Measurements from ENCODE around the gene PTK6.
A peak's percentile ranks its signal among the peaks of the same experiment; 100 is the strongest.
"Not testable (repeated sequence)": the region's sequence is repeated elsewhere in the genome, so short reads cannot be mapped to it uniquely, and the experiment has no call there.

PTK6 gene

DNA sequence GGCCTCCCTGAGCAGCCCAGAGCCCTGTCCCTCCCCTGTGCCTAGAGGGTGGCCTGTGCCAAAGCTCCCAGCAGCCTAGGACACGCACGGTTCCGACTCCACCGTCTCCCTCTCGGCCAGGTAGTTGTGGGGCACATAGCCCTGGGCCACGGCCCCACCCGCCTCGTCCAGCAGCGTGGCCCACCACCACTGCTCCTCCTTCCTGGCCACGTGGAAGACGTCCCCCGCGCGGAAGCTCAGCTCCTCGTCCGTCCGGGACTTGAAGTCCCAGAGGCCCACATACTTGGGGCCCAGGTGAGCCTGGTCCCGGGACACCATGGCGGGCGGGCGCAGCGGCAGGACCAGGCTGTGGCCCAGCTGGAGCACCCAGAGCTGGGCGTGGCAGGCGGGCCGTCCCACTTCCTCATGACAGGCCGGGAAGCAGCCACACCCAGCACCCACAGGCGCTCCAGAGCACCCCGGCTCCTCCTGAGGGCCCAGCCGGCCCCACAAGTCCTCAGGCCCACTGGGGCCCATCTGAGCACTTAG is at the start of gene PTK6:
Gene PTK6, minus strand, starts transcription at position 380 of the 528 bp plus-strand sequence. Its CDS starts 62 bp downstream, at position 318.
- DNase-seq = peak; percentile 61

DNA sequence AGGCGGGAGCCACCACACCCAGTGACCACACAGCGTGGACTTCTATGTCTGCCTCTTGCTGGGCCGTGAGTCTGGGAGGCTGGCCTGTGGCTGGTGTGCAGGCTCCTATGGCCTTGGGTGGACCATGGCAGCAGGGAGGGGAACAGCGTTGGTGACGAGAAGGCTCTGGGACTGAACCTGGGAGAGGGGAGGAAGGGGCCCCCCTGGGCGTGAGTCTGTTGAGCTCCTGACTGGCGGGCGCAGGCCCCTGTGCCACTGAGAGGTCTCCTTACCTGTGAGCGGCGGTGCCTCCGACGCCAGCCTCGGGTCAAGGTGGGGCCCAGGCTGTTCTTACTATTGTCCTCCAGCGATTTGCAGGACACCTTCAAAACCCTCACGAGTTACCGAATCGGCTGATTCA is 49.6 kb upstream of the PTK6 start:
- no peak for DNase-seq

DNA sequence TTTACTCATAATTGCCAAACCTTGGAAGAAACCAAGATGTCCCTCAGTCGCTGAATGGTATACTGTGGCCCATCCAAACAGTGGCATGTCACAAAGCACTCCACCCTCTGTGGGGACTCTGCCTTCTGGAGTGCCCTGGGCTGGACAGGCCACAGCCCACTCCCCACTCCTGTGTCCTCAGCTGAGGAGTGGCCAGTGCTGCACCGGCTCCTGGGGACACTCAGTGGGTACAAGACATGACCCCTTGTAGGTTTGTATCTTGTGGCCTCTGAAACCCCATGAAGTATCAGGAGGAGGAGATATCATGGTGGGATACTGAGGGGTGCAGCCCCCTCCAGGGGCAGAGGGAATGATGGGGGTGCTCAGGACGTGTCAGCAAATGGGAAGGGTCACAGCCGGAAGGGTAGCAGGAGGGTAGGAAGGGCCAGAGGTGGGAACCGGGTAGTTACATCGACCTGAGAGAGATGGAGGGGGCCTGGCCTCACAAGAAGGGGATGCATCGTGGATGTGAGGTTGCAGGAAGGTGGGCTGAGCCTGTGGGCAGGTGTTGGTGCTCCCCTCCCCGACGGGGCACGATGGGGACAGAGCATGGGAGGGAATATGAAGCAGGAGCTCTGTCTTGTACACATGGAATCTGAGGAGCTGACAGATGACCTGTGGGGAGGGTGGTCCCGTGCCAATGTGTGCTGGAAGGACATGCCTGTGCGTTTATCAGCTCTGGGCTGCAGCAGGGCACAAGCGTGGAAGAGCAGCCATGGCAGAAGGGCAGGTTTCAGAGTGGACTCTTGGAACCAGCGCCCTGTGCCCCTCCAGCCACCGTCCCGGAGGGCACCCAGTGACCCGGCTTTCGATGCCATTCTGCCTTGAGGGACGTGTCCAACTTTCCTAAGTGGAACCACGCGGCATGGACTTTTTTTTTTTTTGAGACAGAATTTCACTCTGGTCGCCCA is 48.7 kb upstream of the PTK6 start:
- DNase-seq = no peak

DNA sequence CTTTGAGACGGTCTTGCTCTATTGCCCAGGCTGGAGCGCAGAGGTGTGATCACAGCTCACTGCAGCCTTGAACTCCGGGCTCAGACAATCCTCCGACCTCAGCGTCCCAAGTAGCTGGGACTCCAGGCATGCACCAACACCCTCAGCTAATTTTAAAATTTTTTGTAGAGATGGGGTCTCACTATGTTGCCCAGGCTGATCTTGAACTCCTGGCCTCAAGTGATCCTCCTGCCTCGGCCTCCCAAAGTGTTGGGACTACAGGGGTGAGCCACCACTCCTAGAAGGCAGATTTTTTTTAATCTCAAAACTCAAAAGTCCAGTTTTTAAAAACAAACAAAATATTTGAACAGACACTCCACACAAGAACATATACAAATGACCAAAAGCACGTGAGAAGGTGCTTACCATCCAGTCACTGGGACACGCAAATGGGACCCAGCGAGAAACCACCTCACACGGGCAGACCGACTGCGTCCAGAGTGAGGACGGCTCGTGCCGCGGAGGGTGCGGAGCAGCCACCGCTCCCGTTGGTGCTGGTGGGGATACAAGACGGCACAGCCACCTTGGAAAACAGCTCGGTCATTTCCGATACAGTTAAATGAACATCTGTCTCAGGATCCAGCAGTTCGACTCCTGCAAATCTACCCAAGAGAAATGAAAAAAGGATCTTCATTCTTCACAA is 45.3 kb upstream of the PTK6 start:
- DNase-seq = no peak

DNA sequence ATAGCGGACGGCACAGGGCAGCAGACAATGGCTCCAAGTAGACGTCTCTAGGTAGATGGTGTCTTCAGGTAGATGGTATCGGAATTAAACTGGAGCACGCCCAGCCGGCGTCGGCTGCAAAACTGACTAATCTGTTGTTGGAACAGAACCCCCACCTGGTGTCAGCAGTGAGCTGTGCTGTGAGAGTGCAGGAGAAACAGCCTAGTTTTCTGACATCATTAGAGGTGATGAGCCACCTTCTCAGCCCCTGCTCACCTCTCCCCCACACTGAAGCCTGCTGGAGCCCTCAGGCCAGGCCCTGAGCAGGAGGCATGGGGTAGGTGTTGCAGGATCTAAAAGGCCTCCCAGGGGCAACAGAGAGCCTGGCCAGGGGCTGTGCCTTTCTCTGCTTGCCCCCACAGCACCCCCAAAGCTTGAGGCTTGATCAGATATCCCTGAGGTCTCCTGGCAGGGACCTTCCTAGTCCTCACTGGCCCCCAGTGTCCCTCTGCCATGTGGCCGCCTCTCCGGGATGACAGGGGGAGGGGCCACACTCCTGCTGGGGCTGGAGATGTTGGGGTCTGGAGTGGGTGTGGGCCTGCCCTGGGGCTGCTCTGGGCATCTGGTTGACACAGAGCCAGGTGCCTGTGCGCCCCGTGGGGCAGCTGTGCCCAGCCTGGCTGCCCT is 43.8 kb upstream of the PTK6 start:
- peak; percentile 80 for DNase-seq

DNA sequence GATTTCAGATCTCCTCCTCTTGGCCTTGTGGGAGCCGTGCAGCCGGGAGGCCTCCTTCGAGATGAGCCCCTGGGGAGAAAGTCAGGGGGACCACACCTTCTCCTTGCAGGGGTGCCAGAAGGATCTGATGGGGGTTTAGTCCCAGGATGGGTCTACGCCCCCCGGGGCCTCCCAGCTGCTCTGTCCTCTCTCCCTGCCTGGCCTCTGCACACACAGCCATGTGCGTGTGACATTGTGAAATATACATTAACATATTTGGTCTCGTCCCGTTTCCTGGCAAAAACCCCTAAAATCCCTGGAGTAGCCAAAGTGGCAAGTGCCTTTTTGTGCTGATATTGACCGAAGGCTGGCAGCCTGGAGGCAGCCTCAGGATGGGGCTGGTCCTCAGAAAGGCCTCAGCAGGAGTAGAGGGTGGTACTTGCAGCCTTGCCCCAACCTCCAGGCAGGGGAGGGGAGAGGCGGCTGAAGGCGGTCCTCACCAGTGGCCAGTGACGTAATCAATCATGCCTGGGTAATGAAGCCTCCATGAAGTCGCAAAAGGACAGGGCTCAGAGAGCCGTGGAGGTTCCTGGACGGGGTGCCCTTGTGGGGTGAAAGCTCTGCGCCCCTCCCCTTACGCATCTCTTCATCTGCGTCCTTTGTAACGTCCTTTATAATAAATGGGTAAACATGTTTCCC is 42.0 kb upstream of the PTK6 start:
- no peak for DNase-seq

DNA sequence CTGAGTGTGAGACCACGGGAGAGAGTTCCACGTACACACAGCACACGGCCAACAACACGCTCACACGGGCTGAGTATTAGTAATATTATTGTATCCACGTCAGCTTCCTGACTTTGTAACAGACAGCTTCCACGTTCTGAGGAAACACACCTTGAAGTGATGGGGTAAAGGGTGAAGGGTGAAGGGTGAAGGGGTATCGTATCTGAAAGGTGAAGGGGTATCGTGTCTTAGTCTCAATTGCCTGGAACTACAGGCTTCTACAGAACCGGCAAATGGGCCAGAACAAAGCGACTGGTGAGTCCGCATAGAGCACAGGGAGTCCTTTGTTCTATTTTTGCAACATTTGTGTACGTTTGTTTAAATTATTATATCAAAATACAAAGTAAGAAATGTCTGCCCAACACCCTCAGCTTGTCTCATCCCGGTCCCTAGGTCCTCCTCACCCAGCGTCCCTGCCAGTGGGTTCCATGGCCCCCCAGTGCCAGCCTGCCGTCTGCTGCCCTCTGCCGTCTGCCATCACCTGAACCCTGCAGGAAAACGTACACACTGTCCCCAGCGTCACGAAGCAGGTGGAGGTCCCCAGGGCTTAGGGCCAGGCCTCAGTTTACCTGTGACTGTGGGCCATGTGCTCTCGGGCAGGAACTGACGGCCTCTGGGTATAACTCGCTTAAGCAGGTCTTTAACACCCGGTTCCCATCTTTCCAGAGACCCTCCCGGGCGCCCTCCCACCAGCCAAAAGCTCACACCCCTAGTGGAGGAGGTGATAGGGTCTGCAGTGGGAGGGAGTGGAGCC is 41.2 kb upstream of the PTK6 start:
- DNase-seq = no peak

DNA sequence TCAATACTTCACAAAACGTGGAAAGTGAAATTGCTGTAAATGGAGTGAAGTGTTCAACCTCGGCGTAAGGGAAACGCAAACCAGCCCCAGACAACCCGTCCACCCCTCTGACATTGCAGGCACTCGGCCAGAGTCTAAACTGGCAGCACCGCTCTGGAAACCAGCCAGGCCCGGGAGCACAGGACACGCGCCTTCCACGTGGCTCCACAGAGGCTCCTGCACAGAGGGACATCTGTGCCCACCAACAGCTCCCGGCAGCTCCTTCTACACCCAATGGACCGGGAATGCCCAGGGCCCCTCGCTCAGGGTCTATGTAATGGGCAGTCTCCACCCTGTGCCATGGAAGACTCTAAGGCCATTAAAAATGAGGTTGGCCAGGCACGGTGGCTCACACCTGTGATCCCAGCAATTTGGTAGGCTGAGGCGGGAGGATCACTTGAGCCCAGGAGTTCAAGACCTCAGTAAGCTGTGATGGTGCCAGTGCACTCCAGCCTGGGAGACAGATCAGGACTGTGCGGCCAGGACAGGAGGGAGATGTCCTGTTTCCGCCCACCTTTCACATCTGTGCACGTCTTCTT is 40.2 kb upstream of the PTK6 start:
- DNase-seq = no peak

DNA sequence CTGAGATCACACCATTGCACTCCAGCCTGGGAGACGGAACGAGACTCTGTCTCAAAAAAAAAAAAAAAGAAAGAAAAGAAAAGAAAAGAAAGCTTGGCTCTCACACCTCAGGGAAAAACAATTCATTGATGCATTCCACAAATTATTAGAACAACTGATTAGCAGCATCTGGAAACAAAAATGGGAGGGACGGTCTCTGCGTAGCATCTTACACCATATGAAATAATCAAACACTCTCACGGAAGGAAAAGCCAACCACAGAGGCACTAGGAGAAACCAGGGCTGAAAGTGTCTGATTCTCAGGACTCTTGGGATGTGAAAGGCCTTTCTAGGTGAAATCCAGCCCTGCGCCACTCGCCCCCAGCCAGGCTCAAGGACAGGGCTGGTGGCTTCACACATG is 39.1 kb upstream of the PTK6 start:
- no peak for DNase-seq

DNA sequence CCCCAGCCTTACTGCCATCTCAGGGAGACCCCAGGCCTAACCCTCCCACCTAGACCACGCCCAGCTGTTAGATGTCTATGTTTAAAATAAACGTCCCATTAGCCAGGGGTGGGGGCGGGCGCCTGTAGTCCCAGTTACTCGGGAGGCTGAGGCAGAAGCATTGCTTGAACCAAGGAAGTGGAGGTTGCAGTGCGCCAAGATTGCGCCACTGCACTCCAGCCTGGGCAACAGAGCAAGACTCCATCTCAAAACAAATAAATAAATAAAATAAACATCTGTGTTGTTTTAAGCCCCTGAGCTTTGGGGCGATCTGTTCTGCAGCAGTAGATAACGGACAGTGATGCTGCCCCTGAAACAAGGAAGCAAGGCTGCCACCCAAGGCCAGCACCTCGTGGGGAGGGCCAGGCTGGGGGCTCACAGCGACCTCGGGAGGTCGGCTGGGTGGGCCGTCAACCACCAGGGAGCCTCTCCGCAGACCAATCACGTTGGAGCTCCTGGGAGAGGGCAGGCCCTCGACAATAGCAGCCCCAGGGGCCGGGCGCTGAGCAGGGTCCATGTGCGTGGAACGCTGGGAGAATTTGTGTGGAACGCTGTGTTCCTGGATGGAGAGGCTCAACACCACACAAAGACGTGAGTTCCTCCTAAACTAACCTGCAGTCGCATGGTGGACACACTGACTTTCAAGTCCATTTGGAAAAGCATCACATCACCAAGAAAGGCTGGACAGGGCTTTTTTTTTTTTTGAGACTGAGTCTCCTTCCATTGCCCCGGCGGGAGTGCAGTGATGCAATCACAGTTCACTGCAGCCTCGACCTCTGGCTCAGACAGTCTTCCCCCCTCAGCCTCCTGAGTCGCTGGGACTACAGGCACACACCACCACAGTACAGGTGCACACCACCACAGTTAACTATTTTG is 37.9 kb upstream of the PTK6 start:
- DNase-seq = no peak

DNA sequence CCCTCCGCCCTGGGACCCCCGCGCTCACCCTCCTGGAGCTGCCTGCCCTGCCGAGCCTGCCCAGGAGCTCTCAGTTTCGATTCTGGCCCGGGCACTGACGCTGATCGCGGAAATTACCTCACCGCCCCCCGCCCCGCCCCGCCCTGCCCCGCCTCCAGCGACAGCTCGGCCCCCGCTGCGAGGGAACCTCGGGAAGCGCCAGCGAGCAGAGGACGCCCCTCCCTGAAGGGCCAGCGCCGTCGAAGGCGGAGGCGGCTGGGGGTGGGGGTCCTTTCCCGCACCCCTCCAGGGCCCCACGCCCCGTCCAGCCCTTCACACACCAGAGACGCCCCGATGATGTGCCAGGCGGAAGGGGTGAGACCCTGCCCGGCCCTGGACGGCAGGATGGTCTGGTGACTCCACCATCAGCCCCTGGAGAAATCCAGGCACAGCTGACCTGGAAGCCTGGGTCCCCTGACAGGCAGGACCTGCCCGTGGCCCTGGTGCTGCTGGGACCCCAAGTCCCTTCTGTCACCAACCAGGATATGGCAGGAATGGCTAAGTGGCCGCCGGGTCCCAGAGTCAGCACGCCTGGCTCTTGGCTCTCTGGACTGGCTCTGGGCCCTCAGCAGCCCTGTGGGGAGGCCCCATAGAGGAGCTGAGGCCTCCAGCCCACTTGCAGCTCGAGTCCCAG is 37.1 kb upstream of the PTK6 start, which contains the start of gene HELZ2:
Gene HELZ2, minus strand, starts transcription at position 84 of the 673 bp plus-strand sequence. CDS start 1,854 bp downstream, outside the sequence.
- peak; percentile 81 for DNase-seq

DNA sequence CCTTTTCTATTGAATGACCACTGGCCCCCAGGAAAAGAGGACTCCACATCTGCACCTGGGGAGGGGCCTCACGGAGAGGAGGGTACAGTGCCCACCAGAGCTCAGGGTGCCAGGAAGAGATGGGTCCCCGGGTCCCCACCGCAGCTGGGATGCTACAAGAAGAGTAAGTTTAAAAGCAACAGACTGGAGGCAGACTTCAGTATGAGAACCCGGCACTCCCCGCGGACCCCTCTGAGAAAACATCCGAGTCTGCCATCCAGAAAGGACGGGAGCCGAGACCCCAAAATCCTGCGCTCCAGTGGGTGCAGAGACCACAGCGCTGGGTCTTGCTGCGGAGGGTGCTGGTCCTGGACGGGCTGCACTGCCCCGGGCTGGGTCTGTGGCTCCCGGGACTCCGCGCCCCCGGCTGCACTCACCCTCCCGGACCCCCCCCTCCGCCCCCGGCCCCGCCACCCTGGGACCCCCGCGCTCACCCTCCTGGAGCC is 36.5 kb upstream of the PTK6 start:
- DNase-seq = no peak

DNA sequence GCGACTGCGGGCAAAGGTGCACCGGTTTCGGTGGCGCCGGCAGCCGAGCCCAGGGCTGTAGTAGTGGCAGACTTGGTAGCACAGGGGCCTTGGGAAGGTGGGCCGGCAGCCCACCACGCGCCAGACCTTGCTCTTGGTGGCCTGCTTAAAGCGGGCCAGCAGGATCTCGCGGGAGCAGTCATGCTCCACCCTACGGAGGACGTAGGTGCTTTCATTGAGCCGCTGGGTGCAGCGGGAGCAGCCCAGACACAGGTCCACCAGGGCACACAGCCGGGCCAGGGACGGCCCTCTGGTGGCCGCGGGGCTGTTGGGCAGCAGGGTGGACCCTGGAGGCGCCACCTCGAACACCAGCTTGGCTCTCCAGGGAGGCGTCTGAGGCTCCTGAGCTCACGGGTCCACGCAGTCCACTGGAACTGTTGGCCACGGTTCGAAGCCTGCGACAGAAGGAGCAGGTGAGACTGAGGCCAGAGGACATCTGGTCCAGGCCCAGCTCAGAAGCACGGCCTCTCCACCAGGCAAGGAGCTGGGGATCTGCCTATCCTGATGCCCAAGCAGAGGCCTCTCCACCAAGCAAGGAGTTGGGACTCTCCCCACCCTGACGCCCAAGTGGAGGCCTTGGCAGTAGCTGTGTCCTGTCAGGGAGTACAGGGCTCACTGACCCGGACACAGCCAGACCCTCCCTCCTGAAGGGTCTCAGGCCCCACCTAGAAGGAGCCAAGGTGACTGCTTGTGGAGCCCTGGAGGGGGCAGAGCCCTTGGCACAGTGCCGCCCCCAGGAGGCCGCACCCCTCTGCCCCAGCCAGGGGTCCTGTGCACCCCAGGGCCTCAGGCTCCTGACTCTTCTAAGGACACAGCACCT is 35.8 kb upstream of the PTK6 start:
- no peak for DNase-seq

DNA sequence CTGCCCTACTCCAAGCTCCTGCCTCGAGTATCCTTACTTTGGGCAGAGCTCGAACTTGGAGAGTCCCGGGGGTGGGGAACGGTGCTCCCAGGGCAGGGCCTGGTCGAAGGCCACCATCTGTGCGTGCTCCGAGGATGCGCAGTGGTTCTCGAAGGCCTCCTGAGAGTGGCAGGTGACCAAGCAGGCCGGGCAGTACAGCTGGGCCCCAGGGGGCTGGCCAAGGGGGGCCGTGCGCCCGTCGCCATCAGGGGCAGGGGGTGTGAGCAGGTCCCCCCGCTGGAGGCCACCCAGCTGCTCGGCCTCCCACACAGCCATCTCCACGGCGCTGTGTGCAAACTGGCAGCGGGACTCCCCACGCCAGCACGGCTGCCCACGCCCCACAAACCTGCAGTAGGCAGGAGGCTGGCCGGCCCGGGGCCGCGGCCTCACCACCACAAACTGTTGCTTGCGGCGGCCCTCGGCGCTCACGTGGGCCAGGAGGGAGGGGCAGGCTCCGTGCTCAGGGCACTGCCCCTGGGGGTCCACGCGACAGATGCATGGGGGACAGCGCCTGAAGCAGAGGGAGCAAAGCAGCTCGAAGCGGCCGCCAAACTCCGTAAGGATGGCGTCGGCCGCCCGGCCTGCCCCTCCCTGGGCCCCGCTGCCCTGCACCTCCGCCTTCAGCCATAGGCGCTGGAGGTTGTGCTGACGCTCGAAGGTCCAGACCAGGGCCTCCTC is 35.1 kb upstream of the PTK6 start:
- no peak for DNase-seq

DNA sequence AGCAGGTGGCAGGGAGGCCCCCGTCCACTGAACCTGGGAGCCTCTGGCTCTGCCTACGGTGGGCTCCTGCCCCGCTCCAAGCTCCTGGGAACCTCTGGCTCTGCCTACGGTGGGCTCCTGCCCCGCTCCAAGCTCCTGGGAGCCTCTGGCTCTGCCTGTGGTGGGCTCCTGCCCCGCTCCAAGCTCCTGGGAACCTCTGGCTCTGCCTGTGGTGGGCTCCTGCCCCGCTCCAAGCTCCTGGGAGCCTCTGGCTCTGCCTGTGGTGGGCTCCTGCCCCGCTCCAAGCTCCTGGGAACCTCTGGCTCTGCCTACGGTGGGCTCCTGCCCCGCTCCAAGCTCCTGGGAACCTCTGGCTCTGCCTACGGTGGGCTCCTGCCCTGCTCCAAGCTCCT is 33.9 kb upstream of the PTK6 start:
- DNase-seq = not testable (repeated sequence)

DNA sequence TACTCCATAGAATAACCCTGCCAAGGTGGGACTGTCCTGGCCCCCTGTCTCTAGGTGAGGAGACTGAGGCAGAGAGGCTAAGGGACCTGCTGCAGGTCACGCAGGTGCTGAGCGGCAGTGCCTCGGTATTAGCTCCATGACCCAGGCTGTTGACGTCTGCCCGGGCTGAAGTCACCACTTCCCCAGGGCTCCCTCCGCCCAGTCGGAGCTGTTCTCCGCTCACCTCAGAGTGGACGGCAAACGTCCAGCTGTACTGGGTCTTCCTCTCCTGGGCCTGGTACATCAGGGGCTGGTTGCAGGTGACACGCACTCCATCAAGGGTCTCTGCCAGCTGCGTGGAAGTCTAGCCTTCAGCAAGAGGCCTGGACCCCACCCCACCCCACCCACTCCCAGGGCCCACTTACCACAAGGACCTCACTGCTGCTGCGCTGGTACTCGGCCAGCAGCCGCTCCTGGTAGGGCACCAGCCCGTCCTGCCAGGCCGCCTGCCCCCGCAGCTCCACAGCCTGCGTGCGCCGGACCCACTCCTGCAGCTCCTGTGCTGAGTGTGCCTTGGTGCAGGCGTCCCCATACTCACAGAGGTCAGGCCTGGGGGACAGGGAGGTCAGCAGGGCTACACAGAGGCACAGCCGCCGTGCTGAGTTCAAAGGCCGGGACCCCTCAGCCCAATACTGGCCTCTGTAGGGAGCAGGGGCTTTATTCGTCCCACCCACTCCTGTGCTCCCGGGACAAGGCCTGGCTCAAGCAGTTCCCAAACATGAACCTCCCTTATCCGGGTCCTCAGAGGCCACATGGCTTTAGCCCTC is 33.3 kb upstream of the PTK6 start:
- DNase-seq = no peak

All from CD4-positive, alpha-beta T cell treated with Interleukin-15 for 1 hour (primary cell).